Measurements from ENCODE around the gene ACER3. TPM values are rescaled to one million over a fixed set of nuclear protein-coding genes. Genes with fewer than 3 reads are reported as not detected.
"Not testable (repeated sequence)": the region's sequence is repeated elsewhere in the genome, so short reads cannot be mapped to it uniquely, and the experiment has no call there.

The ACER3 gene
- total RNA-seq, 2 donors from 2014 or later = 7.0 to 24.7 TPM

DNA sequence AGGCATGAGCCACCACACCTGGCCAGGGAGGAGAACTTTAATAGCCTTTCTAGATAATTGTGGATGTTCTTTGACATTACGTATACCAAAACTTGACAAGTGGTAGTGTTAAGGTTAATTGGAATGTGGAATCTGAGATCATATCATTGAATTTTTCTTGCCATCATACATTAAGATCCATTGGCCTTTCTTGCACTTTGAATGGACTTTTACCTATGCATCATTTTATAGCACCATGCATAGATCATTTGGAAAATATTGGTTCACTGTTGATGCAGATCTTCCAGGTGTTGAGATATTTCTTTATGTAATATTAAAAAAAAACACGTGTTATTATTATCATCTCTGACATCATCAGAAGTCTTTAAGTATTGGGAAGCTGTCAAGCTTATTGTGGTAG, 36.5 kb downstream of the ACER3 start:
- DNase-seq (ENCODE audit: low spot score) = no peak
- no peaks in the 10 kb centered on the region for H3K4me1 ChIP-seq (ENCODE audit: control insufficient read depth in 1 of 2, low read depth in 2 of 2)

GRCh38 chr11:76901144-76901543, 40.4 kb downstream of the ACER3 start:
- Histone ChIP-seq H3K36me3 (no peaks in the 10 kb centered on the region), H3K4me3 (no peak overlapping the region), H3K27ac (no peak overlapping the region), H3K4me1 (ENCODE audit: control insufficient read depth in 1 of 2, low read depth in 2 of 2) (no peaks in the 10 kb centered on the region), H3K27me3 (replicated peaks; ENCODE audit: insufficient read depth) (no peaks in the 10 kb centered on the region), H3K9me3 (no peaks in the 10 kb centered on the region)
- ATAC-seq (ENCODE audit: insufficient number of reproducible peaks, low FRiP score, low read depth) (no peak), DNase-seq (ENCODE audit: low spot score) (no peak)
- no peak for TF ChIP-seq CTCF (IDR thresholded peaks at IDR 0.05)

More for the DNA sequence above, 36.5 kb downstream of the ACER3 start:
- H3K9me3 ChIP-seq = no peaks in the 10 kb centered on the region
- no peak overlapping the region for H3K27ac ChIP-seq
- TF ChIP-seq CTCF (IDR thresholded peaks at IDR 0.05) = no peak
- no peaks in the 10 kb centered on the region for H3K27me3 ChIP-seq (replicated peaks; ENCODE audit: insufficient read depth)
- no peak for ATAC-seq (ENCODE audit: insufficient number of reproducible peaks, low FRiP score, low read depth)
- H3K4me3 ChIP-seq = no peak overlapping the region
- no peaks in the 10 kb centered on the region for H3K36me3 ChIP-seq

DNA sequence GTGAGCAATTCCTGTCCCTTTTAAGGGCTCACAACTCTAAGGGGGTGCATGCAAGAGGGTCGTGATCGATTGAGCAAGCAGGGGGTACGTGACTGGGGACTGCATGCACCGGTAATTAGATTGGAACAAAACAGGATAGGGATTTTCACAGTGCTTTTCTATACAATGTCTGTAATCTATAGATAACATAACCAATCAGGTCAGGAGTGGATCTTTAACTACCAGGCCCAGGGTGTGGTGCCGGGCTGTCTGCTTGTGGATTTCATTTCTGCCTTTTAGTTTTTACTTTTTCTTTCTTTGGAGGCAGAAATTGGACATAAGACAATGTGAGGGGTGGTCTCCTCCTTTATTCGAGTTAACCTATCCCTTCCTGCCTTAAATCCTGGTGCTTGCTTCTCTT, 40.9 kb downstream of the ACER3 start:
- not testable (repeated sequence) for H3K9me3 ChIP-seq; ATAC-seq (ENCODE audit: insufficient number of reproducible peaks, low FRiP score, low read depth); H3K4me3 ChIP-seq; H3K27ac ChIP-seq; DNase-seq (ENCODE audit: low spot score); H3K36me3 ChIP-seq; H3K4me1 ChIP-seq (ENCODE audit: control insufficient read depth in 1 of 2, low read depth in 2 of 2); H3K27me3 ChIP-seq (replicated peaks; ENCODE audit: insufficient read depth)

GRCh38 chr11:76902121-76903014, 41.6 kb downstream of the ACER3 start:
- no peak for ATAC-seq (ENCODE audit: insufficient number of reproducible peaks, low FRiP score, low read depth)
- no peak for TF ChIP-seq CTCF (IDR thresholded peaks at IDR 0.05)
- H3K4me3 ChIP-seq = no peak overlapping the region
- no peak overlapping the region for H3K27ac ChIP-seq
- no peaks in the 10 kb centered on the region for H3K4me1 ChIP-seq (ENCODE audit: control insufficient read depth in 1 of 2, low read depth in 2 of 2)
- no peak for DNase-seq (ENCODE audit: low spot score)
- no peaks in the 10 kb centered on the region for H3K27me3 ChIP-seq (replicated peaks; ENCODE audit: insufficient read depth)
- no peaks in the 10 kb centered on the region for H3K36me3 ChIP-seq
- no peaks in the 10 kb centered on the region for H3K9me3 ChIP-seq

GRCh38 chr11:76903325-76903724, 42.6 kb downstream of the ACER3 start:
- no peak for TF ChIP-seq CTCF (IDR thresholded peaks at IDR 0.05)
- H3K27me3 ChIP-seq (replicated peaks; ENCODE audit: insufficient read depth) = no peaks in the 10 kb centered on the region
- H3K27ac ChIP-seq = no peak overlapping the region
- H3K9me3 ChIP-seq = no peaks in the 10 kb centered on the region
- H3K4me3 ChIP-seq = no peak overlapping the region
- DNase-seq (ENCODE audit: low spot score) = no peak
- H3K4me1 ChIP-seq (ENCODE audit: control insufficient read depth in 1 of 2, low read depth in 2 of 2) = no peaks in the 10 kb centered on the region
- no peaks in the 10 kb centered on the region for H3K36me3 ChIP-seq
- no peak for ATAC-seq (ENCODE audit: insufficient number of reproducible peaks, low FRiP score, low read depth)
